Endothelial cell of umbilical vein (primary cell): ENCODE measurements around the gene HBEGF.

ENCODE experiments used
- EZH2 ChIP-seq: IDR thresholded peaks from 2 replicates; pipeline ENCODE4 v1.6.1; 2012; ENCODE audit warnings: borderline replicate concordance, low read depth, mild to moderate bottlenecking, moderate library complexity, low read length, inconsistent platforms; ENCODE audit not compliant: severe bottlenecking
- FOS ChIP-seq: IDR thresholded peaks from 2 replicates; pipeline ENCODE4 v1.6.1; 2011; ENCODE audit warnings: mild to moderate bottlenecking, low read length, moderate library complexity, borderline replicate concordance; ENCODE audit not compliant: insufficient read depth
- GATA2 ChIP-seq: IDR thresholded peaks from 2 replicates; pipeline ENCODE4 v1.7.0; 2011; ENCODE audit warnings: low read depth, mild to moderate bottlenecking, moderate library complexity, mixed read lengths, low read length; ENCODE audit not compliant: insufficient read length, insufficient read depth
- POLR2A ChIP-seq: IDR thresholded peaks from 2 replicates; pipeline ENCODE4 v1.6.1; 2012; ENCODE audit warnings: low read depth, mild to moderate bottlenecking, control low read depth, low read length
- TF ChIP-seq, protein P1 (sequence below): IDR thresholded peaks from 2 replicates; pipeline ENCODE4 v1.6.1; 2011; ENCODE audit not compliant: insufficient read depth, insufficient read length
- TF ChIP-seq, protein P2 (sequence below), 2 donors: IDR thresholded peaks; 1 replicate in 1 of 2; 2 replicates in 1 of 2; pipeline ENCODE4 v1.5.1; 2011; ENCODE audit warnings: low read length in 2 of 2, mild to moderate bottlenecking in 2 of 2, moderate library complexity in 2 of 2, control low read depth in 1 of 2, inconsistent platforms in 1 of 2, low read depth in 1 of 2; ENCODE audit not compliant: insufficient read depth in 1 of 2; ENCODE audit errors: extremely low read depth in 1 of 2

GRCh38 chr5:140391312-140391711, 44.9 kb upstream of the HBEGF start:
- TF ChIP-seq FOS (no peak), GATA2 (no peak), POLR2A (no peak), EZH2 (no peak)
- TF ChIP-seq, protein P1, sequence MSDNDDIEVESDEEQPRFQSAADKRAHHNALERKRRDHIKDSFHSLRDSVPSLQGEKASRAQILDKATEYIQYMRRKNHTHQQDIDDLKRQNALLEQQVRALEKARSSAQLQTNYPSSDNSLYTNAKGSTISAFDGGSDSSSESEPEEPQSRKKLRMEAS, result no peak
- TF ChIP-seq, protein P2, sequence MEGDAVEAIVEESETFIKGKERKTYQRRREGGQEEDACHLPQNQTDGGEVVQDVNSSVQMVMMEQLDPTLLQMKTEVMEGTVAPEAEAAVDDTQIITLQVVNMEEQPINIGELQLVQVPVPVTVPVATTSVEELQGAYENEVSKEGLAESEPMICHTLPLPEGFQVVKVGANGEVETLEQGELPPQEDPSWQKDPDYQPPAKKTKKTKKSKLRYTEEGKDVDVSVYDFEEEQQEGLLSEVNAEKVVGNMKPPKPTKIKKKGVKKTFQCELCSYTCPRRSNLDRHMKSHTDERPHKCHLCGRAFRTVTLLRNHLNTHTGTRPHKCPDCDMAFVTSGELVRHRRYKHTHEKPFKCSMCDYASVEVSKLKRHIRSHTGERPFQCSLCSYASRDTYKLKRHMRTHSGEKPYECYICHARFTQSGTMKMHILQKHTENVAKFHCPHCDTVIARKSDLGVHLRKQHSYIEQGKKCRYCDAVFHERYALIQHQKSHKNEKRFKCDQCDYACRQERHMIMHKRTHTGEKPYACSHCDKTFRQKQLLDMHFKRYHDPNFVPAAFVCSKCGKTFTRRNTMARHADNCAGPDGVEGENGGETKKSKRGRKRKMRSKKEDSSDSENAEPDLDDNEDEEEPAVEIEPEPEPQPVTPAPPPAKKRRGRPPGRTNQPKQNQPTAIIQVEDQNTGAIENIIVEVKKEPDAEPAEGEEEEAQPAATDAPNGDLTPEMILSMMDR (IDR thresholded peaks at IDR 0.05; ENCODE audit: extremely low read depth in 1 of 2, insufficient read depth in 1 of 2, low read depth in 1 of 2, low read length in 2 of 2), result no peak
